Activated T-cell treated with anti-CD3 and anti-CD28 coated beads, Interleukin-2, amount 50 U/mL, for 48 hours (primary cell): ENCODE measurements around the gene TSGA10.
A peak's percentile ranks its signal among the peaks of the same experiment; 100 is the strongest.
"Not testable (repeated sequence)": the region's sequence is repeated elsewhere in the genome, so short reads cannot be mapped to it uniquely, and the experiment has no call there.

Experiments
- DNase-seq, 2 experiments: peaks; one replicate each; pipeline ENCODE4 v3.0.0-alpha.2; 2020

Gene TSGA10

GRCh38 chr2:99152199-99152895 lies 2.4 kb downstream of the TSGA10 start:
- DNase-seq, result no peak

- DNase-seq, result no peak
These were observed 4.0 kb downstream of the TSGA10 start for GRCh38 chr2:99150706-99151105.

- DNase-seq, result peak; percentile 99
These were observed 13.3 kb downstream of the TSGA10 start, which contains the start of gene C2orf15 for GRCh38 chr2:99141110-99142108. Gene C2orf15 (plus strand): TSS chr2:99141707. CDS start chr2:99150559, 8,852 bp downstream.

GRCh38 chr2:99140860-99141109 lies 14.0 kb downstream of the TSGA10 start:
- no peak for DNase-seq

- no peak for DNase-seq
These were observed 14.5 kb downstream of the TSGA10 start for GRCh38 chr2:99140056-99140859.

- DNase-seq, result no peak
These were observed 15.7 kb downstream of the TSGA10 start for GRCh38 chr2:99139003-99139402.

- not testable (repeated sequence) for DNase-seq
These were observed 19.6 kb downstream of the TSGA10 start for GRCh38 chr2:99135044-99135556.

GRCh38 chr2:99127981-99128380 lies 26.8 kb downstream of the TSGA10 start:
- no peak for DNase-seq

GRCh38 chr2:99112617-99113016 lies 42.1 kb downstream of the TSGA10 start:
- no peak for DNase-seq

- no peak for DNase-seq
These were observed 42.8 kb downstream of the TSGA10 start for GRCh38 chr2:99111945-99112344.

- no peak for DNase-seq
These were observed 43.5 kb downstream of the TSGA10 start for GRCh38 chr2:99111236-99111635.

- no peak for DNase-seq
These were observed 47.8 kb downstream of the TSGA10 start for GRCh38 chr2:99106913-99107312.

GRCh38 chr2:99104006-99104405 lies 50.7 kb downstream of the TSGA10 start:
- no peak for DNase-seq

GRCh38 chr2:99101697-99102096 lies 53.0 kb downstream of the TSGA10 start:
- no peak for DNase-seq

- DNase-seq, result no peak
These were observed 58.0 kb downstream of the TSGA10 start for GRCh38 chr2:99096728-99097127.

- no peak for DNase-seq
These were observed 66.7 kb downstream of the TSGA10 start for GRCh38 chr2:99088017-99088416.

GRCh38 chr2:99086385-99086784 lies 68.4 kb downstream of the TSGA10 start:
- DNase-seq, result no peak

GRCh38 chr2:99085421-99085820 lies 69.3 kb downstream of the TSGA10 start:
- peak in 1 of 2 experiments; percentile 27 for DNase-seq

GRCh38 chr2:99084256-99084655 lies 70.5 kb downstream of the TSGA10 start:
- DNase-seq, result no peak

- DNase-seq, result no peak
These were observed 72.9 kb downstream of the TSGA10 start for GRCh38 chr2:99081891-99082290.

GRCh38 chr2:99079226-99079625 lies 75.5 kb downstream of the TSGA10 start:
- no peak for DNase-seq

- DNase-seq, result no peak
These were observed 82.2 kb downstream of the TSGA10 start for GRCh38 chr2:99072551-99072950.
